HEK293T (cell line): ENCODE data around the gene DNAH17.

Experiments
- ELF4 ChIP-seq: fragments of 450-650 bp; IDR thresholded peaks from 2 replicates; pipeline ENCODE4 v1.6.1; 2017; ENCODE audit warnings: antibody characterized with exemption
- FOXM1 ChIP-seq: fragments of 450-650 bp; IDR thresholded peaks from 2 replicates; pipeline ENCODE4 v1.6.1; 2017; ENCODE audit warnings: mild to moderate bottlenecking, borderline replicate concordance
- SUZ12 ChIP-seq: fragments of 450-650 bp; IDR thresholded peaks from 2 replicates; pipeline ENCODE4 v1.6.1; 2016; ENCODE audit warnings: mild to moderate bottlenecking

GRCh38 chr17:78422267-78422605 lies 155.0 kb downstream of the DNAH17 start:
- no peak for TF ChIP-seq FOXM1
- TF ChIP-seq SUZ12 = no peak
- no peak for TF ChIP-seq ELF4
